B cell (primary cell): Measurements from ENCODE around the gene MDFI. TPM values are rescaled to one million over a fixed set of nuclear protein-coding genes. Genes with fewer than 3 reads are reported as not detected.

Experiments used
- ATAC-seq: fragments of 200-7000 bp; cut with Tn5 transposase; one replicate; pipeline ENCODE4 v1.10.0; 2021; ENCODE audit warnings: low read depth, mild to moderate bottlenecking, moderate number of reproducible peaks, moderate library complexity
- CTCF ChIA-PET: fragments of 350-600 bp; sonication (Branson Sonifier 250); formaldehyde crosslinking; loops from one replicate; lab custom pipeline; 2021; ENCODE audit warnings: antibody characterized with exemption, inconsistent platforms; lab: Charles Lee
- POLR2A ChIA-PET: fragments of 350-600 bp; sonication (Branson Sonifier 250); formaldehyde crosslinking; loops from one replicate; lab custom pipeline; 2021; ENCODE audit warnings: antibody characterized with exemption; lab: Charles Lee
- DNase-seq: peaks from one replicate; pipeline ENCODE4 v3.0.0; 2013
- H2AFZ ChIP-seq: 2 replicates; pipeline ENCODE4 v1.6.1; 2012; ENCODE audit warnings: mild to moderate bottlenecking, low read depth, low read length; ENCODE audit not compliant: insufficient read depth, poor library complexity, severe bottlenecking
- H3K27ac ChIP-seq, 2 donors: 1 replicate in 1 of 2; 2 replicates in 1 of 2; pipeline ENCODE4 v1.5.1; 2012 to 2013; ENCODE audit warnings: low read length in 2 of 2, mild to moderate bottlenecking in 2 of 2, moderate library complexity in 1 of 2
- H3K27me3 ChIP-seq, 4 experiments: fragments of 200-600 bp in 1 of 4; sonication (generic) in 1 of 4; replicated peaks in 1 of 4; 1 replicate in 2 of 4; 2 replicates in 2 of 4; pipeline versions ENCODE4 v1.6.1 to v1.7.0; 2013 to 2016; ENCODE audit warnings: low read length in 3 of 4, mild to moderate bottlenecking in 2 of 4, mixed read lengths in 1 of 4, moderate library complexity in 1 of 4; ENCODE audit not compliant: insufficient read depth in 4 of 4, control insufficient read depth in 3 of 4; ENCODE audit errors: control extremely low read depth in 1 of 4
- H3K36me3 ChIP-seq, 2 experiments: replicated peaks in 1 of 2; 1 replicate in 1 of 2; 2 replicates in 1 of 2; pipeline versions ENCODE4 v1.6.1 to v1.7.1; 2013; ENCODE audit warnings: low read length in 1 of 2; ENCODE audit not compliant: insufficient read depth in 2 of 2, control insufficient read depth in 1 of 2; ENCODE audit errors: control extremely low read depth in 1 of 2, extremely low read depth in 1 of 2
- H3K4me1 ChIP-seq, 2 donors: fragments of 200-600 bp in 1 of 2; sonication (generic) in 1 of 2; 1 replicate in 1 of 2; 2 replicates in 1 of 2; pipeline versions ENCODE4 v1.5.1 to v1.6.1; 2013 to 2017; ENCODE audit warnings: low read length in 2 of 2; ENCODE audit not compliant: control insufficient read depth in 2 of 2, insufficient read depth in 2 of 2
- H3K4me2 ChIP-seq: replicated peaks from 2 replicates; pipeline ENCODE3; 2012; ENCODE audit warnings: mild to moderate bottlenecking, low read depth, low read length; ENCODE audit not compliant: poor library complexity, severe bottlenecking
- H3K4me3 ChIP-seq, 5 experiments: fragments of 200-600 bp in 1 of 5; sonication (generic) in 1 of 5; 1 replicate in 3 of 5; 2 replicates in 2 of 5; pipeline versions ENCODE4 v1.5.1 to v1.7.0; 2011 to 2016; ENCODE audit warnings: low read length in 4 of 5, mild to moderate bottlenecking in 4 of 5, low read depth in 2 of 5, control low read depth in 1 of 5, moderate library complexity in 1 of 5; ENCODE audit not compliant: insufficient read depth in 1 of 5; ENCODE audit errors: control extremely low read depth in 1 of 5, extremely low read depth in 1 of 5
- H3K79me2 ChIP-seq: fragments of 200-600 bp; sonication (generic); one replicate; pipeline ENCODE4 v1.6.0; 2016; ENCODE audit warnings: low read length; ENCODE audit not compliant: control insufficient read depth, insufficient read depth
- H3K9ac ChIP-seq: fragments of 200-600 bp; sonication (generic); 2 replicates; pipeline ENCODE4 v1.6.1; 2017; ENCODE audit warnings: mild to moderate bottlenecking, low read length, moderate library complexity
- H3K9me3 ChIP-seq, 3 donors: one replicate each; pipeline versions ENCODE4 v1.6.1 to v1.7.1; 2013; ENCODE audit warnings: low read length in 2 of 3; ENCODE audit not compliant: control insufficient read depth in 2 of 3, insufficient read depth in 1 of 3; ENCODE audit errors: control extremely low read depth in 1 of 3
- H4K20me1 ChIP-seq: 2 replicates; pipeline ENCODE4 v1.6.0; 2012; ENCODE audit warnings: mild to moderate bottlenecking, low read length; ENCODE audit not compliant: insufficient read depth, control insufficient read depth, poor library complexity, severe bottlenecking
- H3K27ac Mint-ChIP-seq: one replicate; pipeline ENCODE4 v1.8.0; 2021; ENCODE audit warnings: mixed read lengths
- H3K27me3 Mint-ChIP-seq: one replicate; pipeline ENCODE4 v1.8.0; 2021; ENCODE audit warnings: mixed read lengths
- H3K4me1 Mint-ChIP-seq: one replicate; pipeline ENCODE4 v1.8.0; 2021; ENCODE audit warnings: mixed read lengths
- H3K4me3 Mint-ChIP-seq: one replicate; pipeline ENCODE4 v1.8.0; 2021; ENCODE audit warnings: mixed read lengths
- H3K9me3 Mint-ChIP-seq: one replicate; pipeline ENCODE4 v1.8.0; 2022; ENCODE audit warnings: mixed read lengths; ENCODE audit not compliant: insufficient read depth
- CTCF ChIP-seq: fragments of 200-600 bp; IDR thresholded peaks from one replicate; pipeline ENCODE4 v1.8.0; 2022; ENCODE audit warnings: antibody characterized with exemption, mild to moderate bottlenecking
- EZH2 ChIP-seq: IDR thresholded peaks from 2 replicates; pipeline ENCODE4 v1.6.1; 2012; ENCODE audit warnings: borderline replicate concordance, low read depth, mild to moderate bottlenecking, moderate library complexity, low read length; ENCODE audit not compliant: insufficient read depth, poor library complexity, severe bottlenecking
- WGBS: methylation state at CpG from one replicate; pipeline ENCODE4 v1.1.5; 2013; ENCODE audit warnings: missing lambda C conversion rate; ENCODE audit not compliant: insufficient coverage; 5-methylcytosine and 5-hydroxymethylcytosine counted together
- intact Hi-C: fragments of 100-400 bp; cut with micrococcal nuclease; formaldehyde crosslinking; loops from one replicate; pipeline ENCODE4 v1.10.0; 2022
- polyA plus RNA-seq: library from polyadenylated mRNA; depleted of rRNA; stranded (reverse); fragments of >200 nt; gene quantifications from 2 replicates; pipeline ENCODE4 v1.2.3, GENCODE V29; 2012
- total RNA-seq, 2 donors: library from RNA; stranded (reverse); fragments of 120-200 nt in 1 of 2; gene quantifications; 1 replicate in 1 of 2; 2 replicates in 1 of 2; pipeline versions ENCODE4 v1.2.3 to v1.2.4, GENCODE V29; 2013 to 2022

The MDFI gene
- total and polyA plus RNA-seq, 2 donors (not counting 1 experiment from before 2014, with no cell fraction given), result not detected

GRCh38 chr6:41638935-41639808, 904 bp downstream of the MDFI start:
- no peak overlapping the region for H3K27ac Mint-ChIP-seq
- peaks cover 67% of the 10 kb centered on the region for H3K27me3 Mint-ChIP-seq
- Histone ChIP-seq H3K27me3 (peaks cover 0 to 61% (median 19%) of the 10 kb centered on the region in 4 experiments), H3K9ac (peak overlapping the region; percentile 48), H3K79me2 (no peaks in the 10 kb centered on the region), H3K36me3 (no peaks in the 10 kb centered on the region), H3K4me1 (peaks cover 17 to 21% of the 10 kb centered on the region in 2 donors), H4K20me1 (no peaks in the 10 kb centered on the region), H3K9me3 (peaks cover 0 to 14% (median 0%) of the 10 kb centered on the region in 3 donors), H2AFZ (peak overlapping the region; percentile 58), H3K4me2 (peak overlapping the region; percentile 86), H3K27ac (no peak overlapping the region), H3K4me3 (peak overlapping the region in 1 of 5 experiments; percentile 61)
- peak; percentile 24 for DNase-seq
- ChIA-PET POLR2A (no interaction called here), CTCF (no interaction called here)
- intact Hi-C loops, result no loop called here
- TF ChIP-seq EZH2, result no peak
- no peak for TF ChIP-seq CTCF
- WGBS, result 45% methylated on average over 26 of the region's 40 CpGs
- no peak for ATAC-seq
- H3K9me3 Mint-ChIP-seq, result no peaks in the 10 kb centered on the region
- H3K4me1 Mint-ChIP-seq, result peaks cover 15% of the 10 kb centered on the region
- peak overlapping the region; percentile 76 for H3K4me3 Mint-ChIP-seq

- Histone ChIP-seq H4K20me1 (no peaks in the 10 kb centered on the region), H3K79me2 (no peaks in the 10 kb centered on the region), H3K9me3 (peaks cover 0 to 14% (median 0%) of the 10 kb centered on the region in 3 donors), H3K27me3 (peaks cover 0 to 55% (median 19%) of the 10 kb centered on the region in 4 experiments), H3K4me2 (no peak overlapping the region), H3K4me1 (peaks cover 17 to 21% of the 10 kb centered on the region in 2 donors), H3K9ac (no peak overlapping the region), H2AFZ (no peak overlapping the region), H3K27ac (no peak overlapping the region), H3K4me3 (no peak overlapping the region), H3K36me3 (no peaks in the 10 kb centered on the region)
- 90% methylated on average over 4 of the region's 8 CpGs for WGBS
- intact Hi-C loops, result no loop called here
- POLR2A ChIA-PET, result no interaction called here
- Mint-ChIP-seq H3K4me3 (peak overlapping the region; percentile 76), H3K9me3 (no peaks in the 10 kb centered on the region), H3K27ac (no peak overlapping the region), H3K27me3 (peaks cover 60% of the 10 kb centered on the region), H3K4me1 (peaks cover 15% of the 10 kb centered on the region)
- DNase-seq, result no peak
- ATAC-seq, result no peak
- TF ChIP-seq EZH2 (no peak), CTCF (no peak)
- CTCF ChIA-PET, result no interaction called here
These were observed 1.6 kb downstream of the MDFI start for GRCh38 chr6:41639809-41640371.
